Esophagus muscularis mucosa (tissue), 4 donors: ENCODE results near the gene DSCAM.

ENCODE experiments used
- CTCF ChIP-seq, 3 experiments: fragments of 200-600 bp in 2 of 3; fragments of 450-650 bp in 1 of 3; sonication (generic) in 2 of 3; IDR thresholded peaks; one replicate each; pipeline ENCODE4 v1.5.1; 2017 to 2019; ENCODE audit warnings: antibody characterized with exemption in 3 of 3, mild to moderate bottlenecking in 2 of 3, moderate library complexity in 1 of 3
- EP300 ChIP-seq: sonication (generic); formaldehyde crosslinking; IDR thresholded peaks from one replicate; pipeline ENCODE4 v1.6.1; 2017; ENCODE audit warnings: antibody characterized with exemption
- POLR2A ChIP-seq: fragments of 450-650 bp; IDR thresholded peaks from one replicate; pipeline ENCODE4 v1.6.1; 2017; ENCODE audit warnings: antibody characterized with exemption, moderate library complexity, mild to moderate bottlenecking, low read depth
- POLR2AphosphoS5 ChIP-seq, 2 donors: sonication (generic); formaldehyde crosslinking; IDR thresholded peaks; one replicate each; pipeline ENCODE4 v1.6.1; 2017; ENCODE audit warnings: antibody characterized with exemption in 2 of 2

GRCh38 chr21:40829791-40830190 is 17.2 kb downstream of the DSCAM start:
- TF ChIP-seq POLR2A: no peak
- TF ChIP-seq CTCF (IDR thresholded peaks at IDR 0.05): no peak
- TF ChIP-seq EP300: no peak
- TF ChIP-seq POLR2AphosphoS5 (IDR thresholded peaks at IDR 0.05): no peak
